Bronchial epithelial cell (primary cell): ENCODE data around the gene MFAP2. TPM values are rescaled to one million over a fixed set of nuclear protein-coding genes. Genes with fewer than 3 reads are reported as not detected.
A peak's percentile ranks its signal among the peaks of the same experiment; 100 is the strongest.

Experiments used
- DNase-seq: peaks from one replicate; pipeline ENCODE4 v3.0.0-alpha.2; 2010; ENCODE audit warnings: low read depth
- FAIRE-seq: peaks from 2 replicates; lab custom pipeline; 2011; peaks lifted over from hg19 to GRCh38; lab: Jason Lieb, UNC
- H3K27me3 ChIP-seq: 2 replicates; pipeline ENCODE4 v1.5.1; 2011; ENCODE audit warnings: low read length; ENCODE audit not compliant: control insufficient read depth, insufficient read depth
- H3K36me3 ChIP-seq: 2 replicates; pipeline ENCODE4 v1.5.1; 2011; ENCODE audit warnings: low read length; ENCODE audit not compliant: control insufficient read depth, insufficient read depth
- H3K4me3 ChIP-seq: 2 replicates; pipeline ENCODE4 v1.5.1; 2011; ENCODE audit warnings: mild to moderate bottlenecking, low read depth, low read length, control low read depth
- total RNA-seq: library from RNA; depleted of rRNA; stranded (reverse); fragments of >200 nt; gene quantifications from 2 replicates; pipeline ENCODE4 v1.2.1, GENCODE V29; 2014
- TF ChIP-seq, protein P1 (sequence below): IDR thresholded peaks from 2 replicates; pipeline ENCODE4 v1.5.1; 2011; ENCODE audit warnings: mild to moderate bottlenecking, moderate library complexity, low read length, control low read depth, inconsistent platforms; ENCODE audit not compliant: insufficient read depth, severe bottlenecking

The MFAP2 gene
- total RNA-seq, 1 donor from 2014 or later, result 7.9 TPM

DNA sequence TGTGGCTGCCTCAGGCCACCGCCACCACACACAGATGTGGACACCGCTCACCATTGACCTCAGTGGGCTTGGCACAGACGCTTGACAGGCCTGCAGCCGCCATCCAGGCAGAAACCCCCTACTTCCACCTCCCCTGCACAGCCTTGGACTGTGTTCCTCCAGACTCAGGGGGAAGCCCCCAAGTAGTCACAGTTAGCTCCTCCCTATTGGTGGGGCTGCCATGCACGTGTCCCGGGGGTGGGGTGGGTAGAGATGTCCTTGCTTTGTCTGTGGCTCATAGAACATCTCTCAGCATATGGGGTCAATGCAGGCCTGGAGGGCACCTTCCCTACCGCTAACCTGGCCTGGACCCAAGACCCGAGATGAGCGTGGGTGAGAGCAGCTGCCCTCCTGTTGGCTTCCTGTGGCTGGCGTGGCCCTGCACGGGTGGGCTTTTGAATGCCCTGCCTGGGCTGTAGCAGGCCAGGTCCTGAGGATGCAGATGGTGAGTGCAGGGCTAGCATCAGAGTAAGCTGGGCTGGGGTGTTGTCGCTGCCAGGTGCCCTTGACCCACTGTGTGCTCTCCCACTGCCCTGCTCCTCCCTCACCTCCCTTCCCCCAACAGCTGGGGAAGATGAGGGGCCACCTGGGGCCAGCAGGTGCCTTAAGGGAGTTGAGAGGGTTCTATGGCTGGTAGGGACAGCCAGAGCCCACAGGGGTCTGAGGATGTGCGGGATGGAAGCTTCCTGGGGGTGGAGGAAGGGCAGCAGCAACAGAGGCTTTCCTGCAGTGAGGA, 52.5 kb downstream of the MFAP2 start:
- TF ChIP-seq, protein P1, sequence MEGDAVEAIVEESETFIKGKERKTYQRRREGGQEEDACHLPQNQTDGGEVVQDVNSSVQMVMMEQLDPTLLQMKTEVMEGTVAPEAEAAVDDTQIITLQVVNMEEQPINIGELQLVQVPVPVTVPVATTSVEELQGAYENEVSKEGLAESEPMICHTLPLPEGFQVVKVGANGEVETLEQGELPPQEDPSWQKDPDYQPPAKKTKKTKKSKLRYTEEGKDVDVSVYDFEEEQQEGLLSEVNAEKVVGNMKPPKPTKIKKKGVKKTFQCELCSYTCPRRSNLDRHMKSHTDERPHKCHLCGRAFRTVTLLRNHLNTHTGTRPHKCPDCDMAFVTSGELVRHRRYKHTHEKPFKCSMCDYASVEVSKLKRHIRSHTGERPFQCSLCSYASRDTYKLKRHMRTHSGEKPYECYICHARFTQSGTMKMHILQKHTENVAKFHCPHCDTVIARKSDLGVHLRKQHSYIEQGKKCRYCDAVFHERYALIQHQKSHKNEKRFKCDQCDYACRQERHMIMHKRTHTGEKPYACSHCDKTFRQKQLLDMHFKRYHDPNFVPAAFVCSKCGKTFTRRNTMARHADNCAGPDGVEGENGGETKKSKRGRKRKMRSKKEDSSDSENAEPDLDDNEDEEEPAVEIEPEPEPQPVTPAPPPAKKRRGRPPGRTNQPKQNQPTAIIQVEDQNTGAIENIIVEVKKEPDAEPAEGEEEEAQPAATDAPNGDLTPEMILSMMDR, result no peak
- no peak overlapping the region for H3K4me3 ChIP-seq
- DNase-seq, result no peak
- FAIRE-seq, result no peak
- H3K27me3 ChIP-seq, result no peaks in the 10 kb centered on the region
- H3K36me3 ChIP-seq, result peaks cover 3% of the 10 kb centered on the region

DNA sequence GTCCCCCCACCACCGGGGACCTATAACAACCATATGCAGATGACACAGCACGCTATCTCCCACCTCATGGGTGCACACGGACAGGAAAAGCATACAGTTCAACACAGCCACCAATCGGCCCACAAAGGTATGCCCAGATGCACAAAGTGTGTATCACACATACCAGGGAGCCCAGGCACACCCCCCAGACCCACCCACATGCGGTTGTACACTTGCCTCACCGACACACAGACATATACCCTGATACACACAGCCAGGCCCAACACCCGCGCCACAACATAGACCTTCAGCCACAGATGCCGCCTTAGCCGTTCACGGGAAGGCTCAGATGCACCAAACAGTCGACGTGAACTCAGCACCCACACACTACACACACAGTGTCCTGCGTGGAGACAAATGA, 53.2 kb downstream of the MFAP2 start:
- DNase-seq, result no peak
- Histone ChIP-seq H3K4me3 (no peak overlapping the region), H3K36me3 (no peaks in the 10 kb centered on the region), H3K27me3 (no peaks in the 10 kb centered on the region)
- no peak for FAIRE-seq
- TF ChIP-seq, protein P1, result no peak

DNA sequence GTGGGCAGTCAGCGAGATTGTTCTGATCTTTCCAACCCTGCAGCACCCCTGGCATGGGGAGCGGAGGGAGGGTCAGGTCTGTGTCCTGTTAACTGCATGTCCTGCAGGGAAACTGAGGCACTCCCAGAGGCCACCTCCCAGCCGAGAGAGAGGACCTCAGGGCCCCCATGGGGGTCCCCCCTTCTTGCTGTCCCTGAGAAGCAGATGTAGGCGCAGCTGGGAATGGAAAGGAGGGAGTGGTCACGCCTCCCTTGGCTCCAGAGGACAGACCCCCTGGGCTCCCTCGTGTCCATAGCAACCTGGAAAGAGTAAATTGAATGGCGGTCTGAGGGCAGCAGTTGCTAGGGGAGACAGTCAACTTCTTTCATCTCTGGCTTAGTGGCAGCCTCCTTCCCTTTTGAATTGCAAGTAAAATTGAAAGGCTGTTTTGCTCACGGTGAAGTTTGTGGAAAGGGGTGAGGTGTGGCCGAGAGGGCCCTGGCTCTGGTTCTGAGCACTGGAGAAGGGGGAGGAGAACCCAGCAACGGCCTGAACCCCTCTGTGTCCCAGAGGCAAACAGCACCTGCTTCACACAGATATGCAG, 53.8 kb downstream of the MFAP2 start:
- DNase-seq (no peak), FAIRE-seq (no peak)
- Histone ChIP-seq H3K27me3 (no peaks in the 10 kb centered on the region), H3K4me3 (no peak overlapping the region), H3K36me3 (no peaks in the 10 kb centered on the region)
- TF ChIP-seq, protein P1, result no peak

DNA sequence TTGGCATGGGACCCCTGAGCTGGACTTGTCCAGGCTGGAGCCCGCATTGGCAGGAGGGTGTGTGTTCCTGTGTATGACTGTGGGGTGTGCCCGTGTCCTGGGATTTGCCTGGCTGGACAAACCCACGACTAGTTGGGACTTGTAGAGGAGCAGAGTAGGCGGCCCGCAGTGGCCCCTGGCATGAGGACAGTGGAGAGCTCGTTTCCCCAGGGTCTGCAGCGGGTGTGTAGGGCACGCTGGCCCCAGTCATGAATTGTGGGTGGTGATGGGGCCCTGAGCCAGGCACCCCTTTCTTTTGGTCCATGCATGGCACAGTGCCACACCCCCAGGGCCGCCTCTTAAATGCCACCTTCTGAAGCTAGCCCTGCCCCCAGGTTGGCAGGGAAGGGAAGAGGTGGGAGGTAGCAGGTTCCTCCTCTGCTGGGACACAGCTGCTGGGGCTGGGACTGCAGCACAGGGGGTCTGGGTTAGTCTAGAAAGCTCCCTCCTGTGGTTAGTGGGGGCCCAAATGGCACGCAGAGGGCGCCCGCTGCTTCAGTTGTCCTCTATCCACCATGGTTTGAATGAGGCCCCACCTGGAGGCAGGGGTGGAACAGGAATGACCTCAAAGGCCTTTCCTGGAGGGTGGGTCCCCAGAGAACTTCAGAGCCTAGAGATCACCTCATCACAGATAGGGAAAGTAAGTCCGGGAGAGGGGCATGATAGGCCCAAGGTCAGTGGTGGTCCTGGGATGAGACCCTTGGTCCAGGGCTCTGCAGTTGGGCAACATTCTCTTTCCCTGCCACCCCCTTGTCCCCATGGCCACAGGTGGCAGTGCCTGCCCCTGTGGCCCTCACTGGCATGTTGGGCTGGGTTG, 54.6 kb downstream of the MFAP2 start:
- FAIRE-seq, result no peak
- H3K27me3 ChIP-seq, result no peaks in the 10 kb centered on the region
- no peaks in the 10 kb centered on the region for H3K36me3 ChIP-seq
- DNase-seq, result peak; percentile 90
- TF ChIP-seq, protein P1, result peak; percentile 43
- no peak overlapping the region for H3K4me3 ChIP-seq

DNA sequence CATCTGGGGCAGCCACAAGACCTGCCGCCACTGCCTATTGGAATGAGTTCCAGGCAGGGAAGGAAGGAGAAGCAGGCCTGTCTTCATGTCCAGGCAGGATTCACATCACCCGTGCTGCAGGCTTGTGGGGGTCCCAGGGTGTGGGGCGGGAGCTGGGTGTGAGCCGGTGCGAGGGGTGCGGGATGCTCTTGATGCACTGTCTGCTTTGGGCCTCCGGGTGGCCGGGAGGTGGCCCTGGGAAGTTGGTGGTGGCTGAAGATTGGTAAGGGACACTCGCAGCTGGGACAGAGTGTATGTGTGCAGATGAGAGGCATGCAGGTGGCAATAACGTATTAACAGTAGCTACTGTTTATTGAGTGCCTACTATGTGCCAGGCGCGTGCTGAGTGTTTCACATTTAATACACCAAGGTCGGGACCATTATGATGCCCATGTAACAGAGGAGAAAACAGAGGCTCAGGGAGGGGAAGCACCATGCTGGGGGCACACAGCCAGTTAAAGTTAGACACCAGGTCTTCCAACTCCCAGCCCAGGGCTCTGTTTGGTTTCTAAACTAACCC, 55.4 kb downstream of the MFAP2 start:
- Histone ChIP-seq H3K36me3 (no peaks in the 10 kb centered on the region), H3K4me3 (no peak overlapping the region), H3K27me3 (no peaks in the 10 kb centered on the region)
- FAIRE-seq (no peak), DNase-seq (no peak)
- TF ChIP-seq, protein P1, result peak; percentile 46

Other genes starting within 250 kb of the MFAP2 start
- gene RNU1-4, start 240.1 kb downstream of the MFAP2 start, total RNA-seq, result 2,323 and 5,262 TPM in 2 replicates
- 2,323 and 5,262 TPM in 2 replicates for gene RNU1-2, start 84.6 kb downstream of the MFAP2 start, total RNA-seq
- 16.4 and 20.3 TPM in 2 replicates for gene CROCC, start 58.7 kb downstream of the MFAP2 start, total RNA-seq
- 30.3 and 53.8 TPM in 2 replicates for gene ATP13A2, start 31.3 kb upstream of the MFAP2 start, total RNA-seq
- 152 and 185 TPM in 2 replicates for gene SDHB, start 73.4 kb upstream of the MFAP2 start, total RNA-seq
- 1.0 and 1.3 TPM in 2 replicates for gene PADI2, start 138.8 kb upstream of the MFAP2 start, total RNA-seq
- gene PADI1, start 224.5 kb upstream of the MFAP2 start, total RNA-seq, result 11.8 and 32.8 TPM in 2 replicates